NCI-H2227 treated with DMSO at 0.1 percent for 48 hours (cell line): ENCODE results near the gene TUFT1.
"Not testable (repeated sequence)": the region's sequence is repeated elsewhere in the genome, so short reads cannot be mapped to it uniquely, and the experiment has no call there.

Experiments
- DNase-seq: peaks from one replicate; lab custom pipeline; 2025; lab: John Stamatoyannopoulos, UW

The TUFT1 gene

GRCh38 chr1:151512801-151513625 is 27.1 kb upstream of the TUFT1 start:
- no peak for DNase-seq

- no peak for DNase-seq
These were observed 26.4 kb upstream of the TUFT1 start for GRCh38 chr1:151513626-151514121.

- DNase-seq = no peak
These were observed 25.7 kb upstream of the TUFT1 start for GRCh38 chr1:151514366-151514765.

- DNase-seq = no peak
These were observed 24.8 kb upstream of the TUFT1 start for GRCh38 chr1:151515265-151515664.

- no peak for DNase-seq
These were observed 24.0 kb upstream of the TUFT1 start for GRCh38 chr1:151516031-151516511.

GRCh38 chr1:151518431-151518830 is 21.7 kb upstream of the TUFT1 start:
- no peak for DNase-seq

- no peak for DNase-seq
These were observed 21.2 kb upstream of the TUFT1 start for GRCh38 chr1:151518936-151519335.

GRCh38 chr1:151519667-151520066 is 20.4 kb upstream of the TUFT1 start:
- no peak for DNase-seq

- DNase-seq = no peak
These were observed 19.8 kb upstream of the TUFT1 start for GRCh38 chr1:151520359-151520758.

GRCh38 chr1:151522427-151522826 is 17.7 kb upstream of the TUFT1 start:
- DNase-seq = not testable (repeated sequence)

- no peak for DNase-seq
These were observed 16.8 kb upstream of the TUFT1 start for GRCh38 chr1:151523326-151523725.

GRCh38 chr1:151524736-151525135 is 15.4 kb upstream of the TUFT1 start:
- no peak for DNase-seq

GRCh38 chr1:151526735-151527525 is 13.2 kb upstream of the TUFT1 start:
- no peak for DNase-seq

GRCh38 chr1:151529211-151529702 is 10.9 kb upstream of the TUFT1 start:
- no peak for DNase-seq

- no peak for DNase-seq
These were observed 10.3 kb upstream of the TUFT1 start for GRCh38 chr1:151529781-151530180.

GRCh38 chr1:151530461-151530860 is 9.6 kb upstream of the TUFT1 start:
- DNase-seq = no peak

- DNase-seq = no peak
These were observed 6.2 kb upstream of the TUFT1 start for GRCh38 chr1:151533870-151534269.

- peak; percentile 11 for DNase-seq
These were observed 5.3 kb upstream of the TUFT1 start for GRCh38 chr1:151534662-151535278.

GRCh38 chr1:151535326-151536271 is 4.5 kb upstream of the TUFT1 start:
- DNase-seq = no peak

- no peak for DNase-seq
These were observed 3.6 kb upstream of the TUFT1 start for GRCh38 chr1:151536499-151536898.

GRCh38 chr1:151537112-151537511 is 3.0 kb upstream of the TUFT1 start:
- no peak for DNase-seq
